K562 (cell line): ENCODE measurements around the gene LPIN2.

ENCODE experiments used
- CREB1 ChIP-seq, 2 experiments: sonication (generic) in 1 of 2; formaldehyde crosslinking in 1 of 2; IDR thresholded peaks; 2 replicates each; pipeline versions ENCODE4 v1.6.1 to v1.8.0; 2012 to 2022; ENCODE audit warnings: inconsistent platforms in 1 of 2, mild to moderate bottlenecking in 1 of 2, missing genetic modification reagents in 1 of 2, moderate library complexity in 1 of 2
- EZH2 ChIP-seq: IDR thresholded peaks from 2 replicates; pipeline ENCODE4 v1.6.1; 2012; ENCODE audit warnings: low read depth, mild to moderate bottlenecking, inconsistent platforms, low read length, borderline replicate concordance
- NFE2L1 ChIP-seq: fragments of 450-650 bp; IDR thresholded peaks from 2 replicates; pipeline ENCODE4 v1.6.1; 2016; ENCODE audit warnings: missing genetic modification characterization, low read depth, mild to moderate bottlenecking, missing compliant biosample characterization, moderate library complexity, borderline replicate concordance
- RBM22 ChIP-seq: fragments of 200-400 bp; formaldehyde crosslinking; IDR thresholded peaks from 2 replicates; pipeline ENCODE4 v1.6.1; 2018; ENCODE audit warnings: low read length, low read depth; ENCODE audit not compliant: poor library complexity, severe bottlenecking
- ZBTB8A ChIP-seq: fragments of 450-650 bp; IDR thresholded peaks from 2 replicates; pipeline ENCODE4 v1.6.1; 2018; ENCODE audit warnings: mild to moderate bottlenecking, moderate library complexity; ENCODE audit not compliant: partially characterized antibody
- ZC3H11A ChIP-seq: IDR thresholded peaks from 2 replicates; pipeline ENCODE4 v1.6.1; 2012; ENCODE audit warnings: low read depth, low read length, improper control_type of control experiment
- ZNF121 ChIP-seq: sonication (generic); formaldehyde crosslinking; conservative IDR thresholded peaks from 2 replicates; pipeline ENCODE4 v1.8.0; 2022; ENCODE audit warnings: missing genetic modification reagents
- ZNF644 ChIP-seq: fragments of 200-800 bp; sonication (Bioruptor generic); IDR thresholded peaks from 2 replicates; pipeline ENCODE4 v1.6.1; 2016; ENCODE audit warnings: low read depth, missing genetic modification characterization, missing compliant biosample characterization
- TF ChIP-seq, protein P1 (sequence below): fragments of 450-650 bp; conservative IDR thresholded peaks from 2 replicates; pipeline ENCODE4 v1.6.1; 2016; ENCODE audit warnings: missing genetic modification characterization, low read depth, mild to moderate bottlenecking, missing compliant biosample characterization, moderate library complexity
- TF ChIP-seq, protein P2 (sequence below): fragments of 450-650 bp; IDR thresholded peaks from 2 replicates; pipeline ENCODE4 v1.6.1; 2016; ENCODE audit warnings: missing biosample characterization, missing genetic modification characterization
- TF ChIP-seq, protein P3 (sequence below): fragments of 150-350 bp; conservative IDR thresholded peaks from 2 replicates; pipeline ENCODE4 v1.6.1; 2014; ENCODE audit warnings: low read length

DNA sequence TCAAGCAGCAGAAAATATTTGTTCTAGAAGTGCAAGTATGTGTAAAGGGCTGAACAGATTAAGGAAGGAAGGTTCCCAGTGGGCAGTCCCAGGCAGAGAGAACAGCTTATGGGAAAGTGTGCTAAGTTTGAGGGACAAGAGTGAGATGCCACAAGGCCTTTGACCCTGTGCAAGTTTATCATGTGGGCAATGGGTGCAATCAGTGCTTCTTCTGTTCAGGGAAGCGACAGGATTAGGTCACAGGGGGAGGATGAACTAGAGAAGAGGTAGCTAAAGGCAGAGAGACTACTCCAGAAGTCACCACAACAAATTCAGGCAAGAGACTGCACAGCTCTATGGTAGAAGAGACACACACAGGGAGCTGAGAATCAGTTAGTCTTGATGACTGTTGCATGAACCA is 44.3 kb downstream of the LPIN2 start:
- TF ChIP-seq ZC3H11A = no peak
- TF ChIP-seq ZNF121 (CRISPR knock-in tag) = no peak
- TF ChIP-seq, protein P1, sequence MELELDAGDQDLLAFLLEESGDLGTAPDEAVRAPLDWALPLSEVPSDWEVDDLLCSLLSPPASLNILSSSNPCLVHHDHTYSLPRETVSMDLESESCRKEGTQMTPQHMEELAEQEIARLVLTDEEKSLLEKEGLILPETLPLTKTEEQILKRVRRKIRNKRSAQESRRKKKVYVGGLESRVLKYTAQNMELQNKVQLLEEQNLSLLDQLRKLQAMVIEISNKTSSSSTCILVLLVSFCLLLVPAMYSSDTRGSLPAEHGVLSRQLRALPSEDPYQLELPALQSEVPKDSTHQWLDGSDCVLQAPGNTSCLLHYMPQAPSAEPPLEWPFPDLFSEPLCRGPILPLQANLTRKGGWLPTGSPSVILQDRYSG (tag) = no peak
- TF ChIP-seq RBM22 = no peak
- TF ChIP-seq EZH2 = no peak
- TF ChIP-seq, protein P2, sequence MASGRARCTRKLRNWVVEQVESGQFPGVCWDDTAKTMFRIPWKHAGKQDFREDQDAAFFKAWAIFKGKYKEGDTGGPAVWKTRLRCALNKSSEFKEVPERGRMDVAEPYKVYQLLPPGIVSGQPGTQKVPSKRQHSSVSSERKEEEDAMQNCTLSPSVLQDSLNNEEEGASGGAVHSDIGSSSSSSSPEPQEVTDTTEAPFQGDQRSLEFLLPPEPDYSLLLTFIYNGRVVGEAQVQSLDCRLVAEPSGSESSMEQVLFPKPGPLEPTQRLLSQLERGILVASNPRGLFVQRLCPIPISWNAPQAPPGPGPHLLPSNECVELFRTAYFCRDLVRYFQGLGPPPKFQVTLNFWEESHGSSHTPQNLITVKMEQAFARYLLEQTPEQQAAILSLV (tag) = no peak
- TF ChIP-seq ZNF644 (tag) = no peak
- TF ChIP-seq, protein P3, sequence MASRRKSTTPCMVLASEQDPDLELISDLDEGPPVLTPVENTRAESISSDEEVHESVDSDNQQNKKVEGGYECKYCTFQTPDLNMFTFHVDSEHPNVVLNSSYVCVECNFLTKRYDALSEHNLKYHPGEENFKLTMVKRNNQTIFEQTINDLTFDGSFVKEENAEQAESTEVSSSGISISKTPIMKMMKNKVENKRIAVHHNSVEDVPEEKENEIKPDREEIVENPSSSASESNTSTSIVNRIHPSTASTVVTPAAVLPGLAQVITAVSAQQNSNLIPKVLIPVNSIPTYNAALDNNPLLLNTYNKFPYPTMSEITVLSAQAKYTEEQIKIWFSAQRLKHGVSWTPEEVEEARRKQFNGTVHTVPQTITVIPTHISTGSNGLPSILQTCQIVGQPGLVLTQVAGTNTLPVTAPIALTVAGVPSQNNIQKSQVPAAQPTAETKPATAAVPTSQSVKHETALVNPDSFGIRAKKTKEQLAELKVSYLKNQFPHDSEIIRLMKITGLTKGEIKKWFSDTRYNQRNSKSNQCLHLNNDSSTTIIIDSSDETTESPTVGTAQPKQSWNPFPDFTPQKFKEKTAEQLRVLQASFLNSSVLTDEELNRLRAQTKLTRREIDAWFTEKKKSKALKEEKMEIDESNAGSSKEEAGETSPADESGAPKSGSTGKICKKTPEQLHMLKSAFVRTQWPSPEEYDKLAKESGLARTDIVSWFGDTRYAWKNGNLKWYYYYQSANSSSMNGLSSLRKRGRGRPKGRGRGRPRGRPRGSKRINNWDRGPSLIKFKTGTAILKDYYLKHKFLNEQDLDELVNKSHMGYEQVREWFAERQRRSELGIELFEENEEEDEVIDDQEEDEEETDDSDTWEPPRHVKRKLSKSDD = no peak
- TF ChIP-seq ZBTB8A = no peak
- TF ChIP-seq NFE2L1 = no peak
- TF ChIP-seq CREB1 (IDR thresholded peaks at IDR 0.05) = no peak
- TF ChIP-seq CREB1 (CRISPR knock-in tag; IDR thresholded peaks at IDR 0.05) = no peak
